GM12878 (cell line): ENCODE measurements around the gene PSME3IP1. TPM values are rescaled to one million over a fixed set of nuclear protein-coding genes. Genes with fewer than 3 reads are reported as not detected.

Experiments
- ATAC-seq: fragments of 200-7000 bp; cut with Tn5 transposase; 3 replicates; pipeline ENCODE4 v1.9.1; 2020; ENCODE audit warnings: mild to moderate bottlenecking, moderate library complexity
- BruUV-seq: library from RNA; stranded (reverse); fragments of 400-500 nt; replicated peaks from 2 replicates; lab custom pipeline; 2021; lab: Mats Ljungman, UMichigan
- CTCF ChIA-PET: fragments of 300-600 bp; sonication (Branson Sonifier 250); formaldehyde crosslinking; extraction: SDS; loops from one replicate; lab custom pipeline; 2021; ENCODE audit warnings: inconsistent platforms; lab: Yijun Ruan, JAX
- POLR2A ChIA-PET: fragments of 350-600 bp; formaldehyde crosslinking; extraction: SDS; loops from one replicate; lab custom pipeline; 2021; ENCODE audit warnings: inconsistent platforms; lab: Charles Lee
- RAD21 ChIA-PET: fragments of 300-600 bp; sonication (Branson Sonifier 250); formaldehyde crosslinking; loops from one replicate; lab custom pipeline; 2023; ENCODE audit warnings: antibody characterized with exemption; ENCODE audit not compliant: unreplicated experiment; lab: Charles Lee
- SMC1A ChIA-PET: fragments of 300-600 bp; sonication (Branson Sonifier 250); formaldehyde crosslinking; loops from one replicate; lab custom pipeline; 2023; ENCODE audit not compliant: unreplicated experiment, uncharacterized antibody; lab: Charles Lee
- DNase-seq: peaks from one replicate; pipeline ENCODE4 v3.0.0-alpha.2; 2011; ENCODE audit warnings: low read depth, low spot score
- FAIRE-seq: peaks from 3 replicates; lab custom pipeline; 2011; peaks lifted over from hg19 to GRCh38; lab: Jason Lieb, UNC
- H2AFZ ChIP-seq: 2 replicates; pipeline ENCODE4 v1.6.0; 2011; ENCODE audit warnings: low read depth, low read length, control low read depth; ENCODE audit not compliant: control insufficient read depth
- H3K27ac ChIP-seq: 2 replicates; pipeline ENCODE4 v1.5.1; 2011; ENCODE audit warnings: control low read depth; ENCODE audit not compliant: control insufficient read depth, insufficient read depth
- H3K27me3 ChIP-seq, 2 experiments: replicated peaks in 1 of 2; 2 replicates each; pipeline versions ENCODE4 v1.6.0 to v1.6.1; 2011; ENCODE audit warnings: low read length in 1 of 2; ENCODE audit not compliant: control insufficient read depth in 2 of 2, insufficient read depth in 2 of 2
- H3K36me3 ChIP-seq, 2 experiments: 2 replicates each; pipeline ENCODE4 v1.5.1; 2011; ENCODE audit warnings: low read length in 1 of 2; ENCODE audit not compliant: control insufficient read depth in 2 of 2, insufficient read depth in 2 of 2
- H3K4me1 ChIP-seq: 2 replicates; pipeline ENCODE4 v1.6.1; 2011; ENCODE audit warnings: mild to moderate bottlenecking, low read length, moderate library complexity, mixed read lengths; ENCODE audit not compliant: control insufficient read depth, insufficient read depth
- H3K4me2 ChIP-seq: 2 replicates; pipeline ENCODE4 v1.6.0; 2011; ENCODE audit warnings: control low read depth; ENCODE audit not compliant: control insufficient read depth, insufficient read depth
- H3K4me3 ChIP-seq: fragments of 200-600 bp; sonication (generic); 2 replicates; pipeline ENCODE4 v1.5.1; 2016
- H3K79me2 ChIP-seq: 2 replicates; pipeline ENCODE4 v1.6.0; 2011; ENCODE audit warnings: low read length; ENCODE audit not compliant: control insufficient read depth, insufficient read depth
- H3K9ac ChIP-seq: 2 replicates; pipeline ENCODE4 v1.8.0; 2011; ENCODE audit warnings: low read length, control low read depth, mixed read lengths; ENCODE audit not compliant: control insufficient read depth, insufficient read depth
- H3K9me3 ChIP-seq: replicated peaks from 3 replicates; pipeline ENCODE4 v1.5.1; 2011; ENCODE audit warnings: mild to moderate bottlenecking, low read length; ENCODE audit not compliant: control insufficient read depth, insufficient read depth
- H4K20me1 ChIP-seq: 2 replicates; pipeline ENCODE4 v1.6.0; 2011; ENCODE audit not compliant: control insufficient read depth, insufficient read depth
- CBX3 ChIP-seq: fragments of 200-600 bp; sonication (generic); IDR thresholded peaks from 2 replicates; pipeline ENCODE4 v1.6.1; 2016; ENCODE audit warnings: low read depth, borderline replicate concordance
- E2F8 ChIP-seq: fragments of 450-650 bp; IDR thresholded peaks from 2 replicates; pipeline ENCODE4 v1.6.1; 2018; ENCODE audit warnings: mild to moderate bottlenecking, low read depth, moderate library complexity; ENCODE audit not compliant: partially characterized antibody
- HDAC6 ChIP-seq: fragments of 200-600 bp; sonication (generic); IDR thresholded peaks from one replicate; pipeline ENCODE4 v1.8.0; 2017; ENCODE audit warnings: antibody characterized with exemption; ENCODE audit not compliant: unreplicated experiment
- HSF1 ChIP-seq: fragments of 150-350 bp; IDR thresholded peaks from 2 replicates; pipeline ENCODE4 v1.6.1; 2014; ENCODE audit warnings: mild to moderate bottlenecking, low read depth, low read length
- IKZF1 ChIP-seq: fragments of 450-650 bp; conservative IDR thresholded peaks from 2 replicates; pipeline ENCODE4 v1.6.1; 2017; ENCODE audit warnings: antibody characterized with exemption, mild to moderate bottlenecking
- IKZF2 ChIP-seq, 2 experiments: fragments of 450-650 bp; IDR thresholded peaks; 2 replicates each; pipeline ENCODE4 v1.6.1; 2017; ENCODE audit warnings: mild to moderate bottlenecking in 2 of 2, moderate library complexity in 2 of 2
- MAX ChIP-seq: IDR thresholded peaks from 2 replicates; pipeline ENCODE4 v1.6.1; 2012; ENCODE audit warnings: low read depth, low read length, improper control_type of control experiment
- RCOR1 ChIP-seq: conservative IDR thresholded peaks from 2 replicates; pipeline ENCODE4 v1.6.1; 2012; ENCODE audit warnings: low read depth, low read length, improper control_type of control experiment
- TCF3 ChIP-seq: IDR thresholded peaks from 2 replicates; pipeline ENCODE4 v1.6.1; 2012; ENCODE audit warnings: low read depth, mild to moderate bottlenecking, low read length, borderline replicate concordance; ENCODE audit not compliant: insufficient read depth
- WGBS: methylation state at CpG from one replicate; pipeline ENCODE4 v1.1.6; 2016; ENCODE audit warnings: low lambda C conversion rate; ENCODE audit not compliant: insufficient replicate concordance, insufficient coverage; ENCODE audit errors: missing lambda C conversion rate; 5-methylcytosine and 5-hydroxymethylcytosine counted together
- in situ Hi-C: fragments of 300-500 bp; cut with MboI; formaldehyde crosslinking; loops from 9 replicates; pipeline ENCODE4 v1.14.3; 2018; ENCODE audit warnings: mixed read lengths
- intact Hi-C: fragments of 100-400 bp; cut with micrococcal nuclease; formaldehyde crosslinking; loops from one replicate; pipeline ENCODE4 v1.14.2; 2022; ENCODE audit not compliant: unreplicated experiment
- polyA plus RNA-seq, 11 experiments: library from polyadenylated mRNA; depleted of rRNA in 4 of 11; unstranded in 6 of 11; stranded (reverse) in 5 of 11; fragments of >200 nt; fragmentation: Nextera tagmentation in 4 of 11; fragmentation: Illumina TruSeq in 1 of 11; extraction: Ambion mirVana in 4 of 11; extraction: Trizol in 1 of 11; gene quantifications; 1 replicate in 1 of 11; 2 replicates in 10 of 11; pipeline versions ENCODE4 v1.2.1 to v1.2.3, GENCODE V29; 2011 to 2016; ENCODE audit warnings: inconsistent platforms in 2 of 11, missing spikeins in 2 of 11, low read depth in 1 of 11
- total RNA-seq, 4 experiments: library from RNA; depleted of rRNA in 3 of 4; stranded (reverse); fragments of >200 nt in 3 of 4; fragmentation: Illumina TruSeq in 1 of 4; extraction: Trizol in 1 of 4; gene quantifications; 2 replicates each; pipeline versions ENCODE4 v1.2.1 to v1.2.3, GENCODE V29; 2013 to 2021

PSME3IP1 gene
- total and polyA plus RNA-seq, 10 of the 15 experiments (the other 5 are each of a cell fraction or from before 2014, with no cell fraction given): 67.9 to 174 (median 111) TPM

- DNase-seq (no peak), FAIRE-seq (no peak)
- no peak overlapping the region for H3K9ac ChIP-seq
Measured at GRCh38 chr16:57134982-57135381, 50.9 kb downstream of the PSME3IP1 start.

GRCh38 chr16:57133886-57134285 is 52.0 kb downstream of the PSME3IP1 start:
- Histone ChIP-seq H3K4me3 (no peak overlapping the region), H3K4me1 (peaks cover 14% of the 10 kb centered on the region), H4K20me1 (no peaks in the 10 kb centered on the region), H3K79me2 (no peaks in the 10 kb centered on the region), H3K27me3 (no peaks in the 10 kb centered on the region), H3K27ac (no peak overlapping the region), H2AFZ (no peak overlapping the region), H3K36me3 (no peaks in the 10 kb centered on the region), H3K9ac (no peak overlapping the region), H3K4me2 (no peak overlapping the region), H3K9me3 (no peaks in the 10 kb centered on the region)
- ChIA-PET RAD21 (no interaction called here), CTCF (interaction anchor here (0.6 to 0.8 kb wide), 3 partner anchors 17 to 50 kb away, joined by 3 to 4 read pairs (median 3); no protein-coding TSS in a partner anchor), SMC1A (no interaction called here), POLR2A (no interaction called here)
- DNase-seq: no peak
- WGBS: 83% methylated on average over 9 of the region's 10 CpGs
- no peak for ATAC-seq
- intact Hi-C loops (no loop called here), in situ Hi-C loops (no loop called here)
- BruUV-seq: no TSS peak
- FAIRE-seq: no peak
- TF ChIP-seq TCF3 (no peak), E2F8 (no peak), HSF1 (no peak), HDAC6 (no peak), CBX3 (no peak)

More at GRCh38 chr16:57134982-57135381, 50.9 kb downstream of the PSME3IP1 start:
- H3K27ac ChIP-seq: peak overlapping the region; percentile 37
- peak overlapping the region; percentile 79 for H2AFZ ChIP-seq
- no peaks in the 10 kb centered on the region for H3K36me3 ChIP-seq
- peaks cover 10% of the 10 kb centered on the region for H3K4me1 ChIP-seq
- ChIA-PET RAD21 (interaction anchor here (1.2 kb wide), 1 partner anchor 96 kb away, joined by 3 read pairs; no protein-coding TSS in a partner anchor), CTCF (interaction anchor here (0.6 to 1.0 kb wide), 2 partner anchors 42 to 120 kb away, joined by 3 read pairs; partner anchors contain the start of gene CPNE2), SMC1A (interaction anchor here (0.9 to 1.4 kb wide), 3 partner anchors 16 to 42 kb away, joined by 3 to 4 read pairs (median 3); no protein-coding TSS in a partner anchor), POLR2A (interaction anchor here (1.0 kb wide), 1 partner anchor 8 kb away, joined by 3 read pairs; no protein-coding TSS in a partner anchor)
- peak; percentile 52 for ATAC-seq
- in situ Hi-C loops: no loop called here
- no peak for TF ChIP-seq MAX
- TF ChIP-seq RCOR1: no peak
- TF ChIP-seq IKZF1: peak; percentile 27; the same call in 1 of the 2 replicates
- TF ChIP-seq IKZF2 (IDR thresholded peaks at IDR 0.05): 0 out of 4 replicates have a peak, but pooled peaks of 1 of the 2 experiments have one; percentile 18
- no peak overlapping the region for H3K4me3 ChIP-seq
- H3K27me3 ChIP-seq: no peaks in the 10 kb centered on the region
- intact Hi-C loops: no loop called here
- H4K20me1 ChIP-seq: no peaks in the 10 kb centered on the region
- no peaks in the 10 kb centered on the region for H3K9me3 ChIP-seq
- no peaks in the 10 kb centered on the region for H3K79me2 ChIP-seq
- no TSS peak for BruUV-seq
- WGBS: 0% methylated on average over 2 of the region's 2 CpGs
- H3K4me2 ChIP-seq: no peak overlapping the region
